Measurements from ENCODE around the gene CORO2A.

GRCh38 chr9:98087420-98088354 lies 104.8 kb downstream of the CORO2A start:
- TF ChIP-seq CTCF (IDR thresholded peaks at IDR 0.05) (no peak), ZFX (IDR thresholded peaks at IDR 0.05; ENCODE audit: borderline replicate concordance) (no peak)
